H9 (cell line): ENCODE data around the gene VSTM2L. TPM values are rescaled to one million over a fixed set of nuclear protein-coding genes. Genes with fewer than 3 reads are reported as not detected.

Experiments
- DNase-seq: peaks from one replicate; pipeline ENCODE4 v3.0.0-alpha.2; 2017
- H2AFZ ChIP-seq: one replicate; pipeline ENCODE4 v1.6.1; 2013; ENCODE audit warnings: mild to moderate bottlenecking, low read length, control low read depth, moderate library complexity
- H2AK5ac ChIP-seq: 2 replicates; pipeline ENCODE4 v1.6.1; 2013; ENCODE audit warnings: low read length, control low read depth, mixed read lengths; ENCODE audit not compliant: insufficient read length
- H2BK120ac ChIP-seq: one replicate; pipeline ENCODE4 v1.6.1; 2013; ENCODE audit warnings: low read depth, mild to moderate bottlenecking, low read length, control low read depth, inconsistent platforms; ENCODE audit not compliant: poor library complexity, severe bottlenecking
- H2BK12ac ChIP-seq: 2 replicates; pipeline ENCODE4 v1.6.1; 2013; ENCODE audit warnings: low read length, control low read depth, mixed read lengths, low read depth; ENCODE audit not compliant: insufficient read length
- H2BK15ac ChIP-seq: 2 replicates; pipeline ENCODE4 v1.6.1; 2013; ENCODE audit warnings: low read depth, low read length, control low read depth
- H2BK20ac ChIP-seq: one replicate; pipeline ENCODE4 v1.6.1; 2013; ENCODE audit warnings: low read depth, mild to moderate bottlenecking, low read length, control low read depth, inconsistent platforms; ENCODE audit not compliant: poor library complexity, severe bottlenecking
- H2BK5ac ChIP-seq: 2 replicates; pipeline ENCODE4 v1.6.1; 2013; ENCODE audit warnings: low read length, control low read depth, mixed read lengths; ENCODE audit not compliant: insufficient read length
- H3K14ac ChIP-seq: 2 replicates; pipeline ENCODE4 v1.6.1; 2013; ENCODE audit warnings: low read length, control low read depth; ENCODE audit not compliant: insufficient read depth
- H3K18ac ChIP-seq: 2 replicates; pipeline ENCODE4 v1.6.1; 2013; ENCODE audit warnings: low read depth, mild to moderate bottlenecking, mixed read lengths, low read length, control low read depth; ENCODE audit not compliant: insufficient read length
- H3K23ac ChIP-seq: 2 replicates; pipeline ENCODE4 v1.6.1; 2013; ENCODE audit warnings: low read length, control low read depth, mixed read lengths, low read depth; ENCODE audit not compliant: insufficient read length
- H3K23me2 ChIP-seq: 2 replicates; pipeline ENCODE4 v1.6.1; 2013; ENCODE audit warnings: low read depth, mild to moderate bottlenecking, mixed read lengths, low read length, control low read depth; ENCODE audit not compliant: insufficient read length, poor library complexity, severe bottlenecking
- H3K27ac ChIP-seq: 2 replicates; pipeline ENCODE4 v1.5.1; 2013; ENCODE audit warnings: low read length, control low read depth, mixed read lengths, low read depth; ENCODE audit not compliant: insufficient read length
- H3K27me3 ChIP-seq: 2 replicates; pipeline ENCODE4 v1.6.1; 2013; ENCODE audit warnings: low read length, control low read depth, inconsistent platforms; ENCODE audit not compliant: insufficient read depth
- H3K4ac ChIP-seq: 2 replicates; pipeline ENCODE4 v1.6.1; 2013; ENCODE audit warnings: low read depth, mild to moderate bottlenecking, control low read depth, inconsistent platforms, low read length, moderate library complexity
- H3K4me1 ChIP-seq: 2 replicates; pipeline ENCODE4 v1.6.1; 2013; ENCODE audit warnings: low read length, control low read depth, inconsistent platforms; ENCODE audit not compliant: insufficient read depth
- H3K4me2 ChIP-seq: 2 replicates; pipeline ENCODE4 v1.6.1; 2013; ENCODE audit warnings: low read length, control low read depth, mixed read lengths; ENCODE audit not compliant: insufficient read length, insufficient read depth
- H3K56ac ChIP-seq: 2 replicates; pipeline ENCODE4 v1.6.1; 2013; ENCODE audit warnings: low read depth, mild to moderate bottlenecking, mixed read lengths, low read length, control low read depth; ENCODE audit not compliant: insufficient read length
- H3K79me1 ChIP-seq: 2 replicates; pipeline ENCODE4 v1.6.1; 2013; ENCODE audit warnings: low read depth, mild to moderate bottlenecking, moderate library complexity, low read length, control low read depth, inconsistent platforms; ENCODE audit not compliant: insufficient read depth, poor library complexity, severe bottlenecking
- H3K79me2 ChIP-seq: 2 replicates; pipeline ENCODE4 v1.6.1; 2013; ENCODE audit warnings: low read length, control low read depth, inconsistent platforms; ENCODE audit not compliant: insufficient read depth
- H3K9ac ChIP-seq: 2 replicates; pipeline ENCODE4 v1.6.1; 2013; ENCODE audit warnings: low read length, control low read depth, mixed read lengths; ENCODE audit not compliant: insufficient read length; ENCODE audit errors: extremely low read depth
- H3K9me3 ChIP-seq: one replicate; pipeline ENCODE4 v1.6.1; 2013; ENCODE audit warnings: low read depth, low read length, inconsistent platforms; ENCODE audit not compliant: control insufficient read depth
- H3T11ph ChIP-seq: one replicate; pipeline ENCODE4 v1.6.1; 2013; ENCODE audit warnings: mild to moderate bottlenecking, low read length, control low read depth, inconsistent platforms
- H4K20me1 ChIP-seq: one replicate; pipeline ENCODE4 v1.6.1; 2013; ENCODE audit not compliant: control insufficient read depth, insufficient read length, insufficient read depth
- H4K5ac ChIP-seq: 2 replicates; pipeline ENCODE4 v1.6.1; 2013; ENCODE audit warnings: low read depth, mild to moderate bottlenecking, mixed read lengths, low read length, control low read depth; ENCODE audit not compliant: insufficient read length
- H4K8ac ChIP-seq: replicated peaks from 2 replicates; pipeline ENCODE4 v1.6.1; 2013; ENCODE audit warnings: low read length, control low read depth, mixed read lengths, low read depth; ENCODE audit not compliant: insufficient read length
- H4K91ac ChIP-seq: 2 replicates; pipeline ENCODE4 v1.6.1; 2013; ENCODE audit warnings: low read depth, mild to moderate bottlenecking, moderate library complexity, mixed read lengths, low read length, control low read depth; ENCODE audit not compliant: insufficient read length
- H3K27ac Mint-ChIP-seq, 3 experiments: 2 replicates in 2 of 3; 3 replicates in 1 of 3; pipeline ENCODE4 v1.8.0; 2020 to 2021; ENCODE audit warnings: mixed read lengths in 3 of 3, mild to moderate bottlenecking in 1 of 3, moderate library complexity in 1 of 3
- H3K27me3 Mint-ChIP-seq: 2 replicates; pipeline ENCODE4 v1.8.0; 2021; ENCODE audit warnings: low read depth, mild to moderate bottlenecking, moderate library complexity, mixed read lengths
- H3K36me3 Mint-ChIP-seq, 3 experiments: 2 replicates in 2 of 3; 3 replicates in 1 of 3; pipeline ENCODE4 v1.8.0; 2020 to 2021; ENCODE audit warnings: low read depth in 3 of 3, mixed read lengths in 3 of 3; ENCODE audit not compliant: insufficient read depth in 1 of 3
- H3K4me1 Mint-ChIP-seq, 2 experiments: 2 replicates each; pipeline ENCODE4 v1.8.0; 2020; ENCODE audit warnings: mixed read lengths in 2 of 2
- H3K4me3 Mint-ChIP-seq, 2 experiments: 2 replicates in 1 of 2; 3 replicates in 1 of 2; pipeline ENCODE4 v1.8.0; 2020 to 2021; ENCODE audit warnings: mild to moderate bottlenecking in 2 of 2, mixed read lengths in 2 of 2, moderate library complexity in 1 of 2
- H3K9me3 Mint-ChIP-seq, 2 experiments: 2 replicates in 1 of 2; 3 replicates in 1 of 2; pipeline ENCODE4 v1.8.0; 2020; ENCODE audit warnings: mild to moderate bottlenecking in 2 of 2, mixed read lengths in 2 of 2, moderate library complexity in 1 of 2
- CTCF ChIP-seq: fragments of 200-600 bp; sonication (generic); conservative IDR thresholded peaks from 3 replicates; pipeline ENCODE4 v1.8.0; 2021; ENCODE audit warnings: antibody characterized with exemption, mild to moderate bottlenecking
- WGBS: extraction: QIAGEN DNeasy Blood & Tissue Kit; methylation state at CpG from one replicate; pipeline ENCODE4 v1.1.7; 2013; ENCODE audit warnings: missing lambda C conversion rate, low lambda C conversion rate, mixed read lengths; ENCODE audit not compliant: insufficient read length; ENCODE audit errors: extremely low coverage; 5-methylcytosine and 5-hydroxymethylcytosine counted together
- total RNA-seq: library from RNA; stranded (reverse); gene quantifications from 2 replicates; pipeline ENCODE4 v1.2.1, GENCODE V29; 2021

VSTM2L gene
- total RNA-seq, 1 experiment from 2014 or later, result 2.1 TPM

GRCh38 chr20:37893566-37894241, 9.2 kb upstream of the VSTM2L start:
- Histone ChIP-seq H3K4ac (no peak overlapping the region), H3T11ph (no peak overlapping the region), H2BK15ac (no peak overlapping the region), H3K23me2 (peaks cover 2% of the 10 kb centered on the region), H3K9ac (no peak overlapping the region), H2BK5ac (no peak overlapping the region), H4K91ac (no peak overlapping the region), H2BK20ac (no peak overlapping the region), H4K5ac (no peak overlapping the region), H3K27ac (no peak overlapping the region), H3K9me3 (no peaks in the 10 kb centered on the region), H3K79me1 (no peaks in the 10 kb centered on the region), H2AK5ac (no peak overlapping the region), H2BK120ac (no peak overlapping the region), H3K23ac (no peak overlapping the region), H2AFZ (no peak overlapping the region), H3K14ac (no peak overlapping the region), H3K4me2 (no peak overlapping the region), H4K8ac (no peak overlapping the region), H3K56ac (no peak overlapping the region), H3K18ac (no peak overlapping the region), H3K27me3 (no peaks in the 10 kb centered on the region), H4K20me1 (no peaks in the 10 kb centered on the region), H3K79me2 (no peaks in the 10 kb centered on the region), H3K4me1 (no peaks in the 10 kb centered on the region), H2BK12ac (no peak overlapping the region)
- no peak for TF ChIP-seq CTCF
- no peak for DNase-seq
- H3K4me1 Mint-ChIP-seq, result peaks cover 4 to 5% of the 10 kb centered on the region in 2 experiments
- no peaks in the 10 kb centered on the region for H3K27me3 Mint-ChIP-seq
- H3K4me3 Mint-ChIP-seq, result no peak overlapping the region
- no CpG with 5 or more reads among the region's 5 CpGs for WGBS
- no peak overlapping the region for H3K27ac Mint-ChIP-seq
- no peaks in the 10 kb centered on the region for H3K9me3 Mint-ChIP-seq
- H3K36me3 Mint-ChIP-seq, result no peaks in the 10 kb centered on the region
